Measurements from ENCODE around the gene ITGA3. TPM values are rescaled to one million over a fixed set of nuclear protein-coding genes. Genes with fewer than 3 reads are reported as not detected.

Gene ITGA3
- total RNA-seq, 2 experiments from 2014 or later: 2.3 to 2.4 TPM

DNA sequence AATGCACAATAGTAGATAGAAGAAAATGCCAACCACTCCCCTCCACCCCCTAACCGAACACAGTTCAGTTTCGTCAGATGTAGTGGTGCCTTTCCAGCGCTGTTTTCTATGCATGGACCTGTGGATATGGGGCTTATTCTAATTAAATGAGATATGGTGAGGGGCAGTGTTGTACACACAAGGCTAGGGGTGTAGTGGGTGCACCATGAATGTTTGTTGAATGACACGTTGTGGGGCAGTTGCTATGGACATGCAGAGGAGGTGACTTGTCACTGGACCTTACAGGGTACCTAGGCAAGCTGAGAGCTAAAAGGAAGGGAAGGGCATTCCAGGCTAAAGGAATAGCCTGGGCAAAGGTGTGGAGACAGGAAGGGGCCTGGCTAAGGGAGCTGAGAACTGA, 42.7 kb downstream of the ITGA3 start:
- Mint-ChIP-seq H3K27ac (no peak overlapping the region), H3K4me3 (no peak overlapping the region), H3K9me3 (no peaks in the 10 kb centered on the region), H3K27me3 (no peaks in the 10 kb centered on the region), H3K36me3 (ENCODE audit: low read depth) (peaks cover 39% of the 10 kb centered on the region), H3K4me1 (ENCODE audit: low read depth) (peaks cover 38% of the 10 kb centered on the region)
- TF ChIP-seq, protein P1, sequence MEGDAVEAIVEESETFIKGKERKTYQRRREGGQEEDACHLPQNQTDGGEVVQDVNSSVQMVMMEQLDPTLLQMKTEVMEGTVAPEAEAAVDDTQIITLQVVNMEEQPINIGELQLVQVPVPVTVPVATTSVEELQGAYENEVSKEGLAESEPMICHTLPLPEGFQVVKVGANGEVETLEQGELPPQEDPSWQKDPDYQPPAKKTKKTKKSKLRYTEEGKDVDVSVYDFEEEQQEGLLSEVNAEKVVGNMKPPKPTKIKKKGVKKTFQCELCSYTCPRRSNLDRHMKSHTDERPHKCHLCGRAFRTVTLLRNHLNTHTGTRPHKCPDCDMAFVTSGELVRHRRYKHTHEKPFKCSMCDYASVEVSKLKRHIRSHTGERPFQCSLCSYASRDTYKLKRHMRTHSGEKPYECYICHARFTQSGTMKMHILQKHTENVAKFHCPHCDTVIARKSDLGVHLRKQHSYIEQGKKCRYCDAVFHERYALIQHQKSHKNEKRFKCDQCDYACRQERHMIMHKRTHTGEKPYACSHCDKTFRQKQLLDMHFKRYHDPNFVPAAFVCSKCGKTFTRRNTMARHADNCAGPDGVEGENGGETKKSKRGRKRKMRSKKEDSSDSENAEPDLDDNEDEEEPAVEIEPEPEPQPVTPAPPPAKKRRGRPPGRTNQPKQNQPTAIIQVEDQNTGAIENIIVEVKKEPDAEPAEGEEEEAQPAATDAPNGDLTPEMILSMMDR (IDR thresholded peaks at IDR 0.05): no peak
- ChIA-PET POLR2A (no interaction called here), CTCF (interaction anchor here (1.1 to 2.6 kb wide), 3 partner anchors 11 to 71 kb away, joined by 4 to 12 read pairs (median 5); no protein-coding TSS in a partner anchor)
- intact Hi-C loops (cut with DNase I, micrococcal nuclease): loop anchor here in 1 of 2 experiments (5.0 to 10.0 kb wide), 3 partner anchors 54 to 394 kb away; partner anchors contain the start of genes PPP1R9B and SLC35B1
- Histone ChIP-seq H3K36me3 (ENCODE audit: insufficient read depth, low read length) (peaks cover 26% of the 10 kb centered on the region), H3K4me1 (ENCODE audit: insufficient read depth, low read length) (peaks cover 25% of the 10 kb centered on the region), H3K27me3 (ENCODE audit: control insufficient read depth in 1 of 2, insufficient read depth in 2 of 2, low read length in 2 of 2) (no peaks in the 10 kb centered on the region), H3K27ac (ENCODE audit: low read depth in 1 of 2, low read length in 2 of 2) (no peak overlapping the region), H3K4me3 (ENCODE audit: low read length) (no peak overlapping the region), H3K9me3 (ENCODE audit: control insufficient read depth in 1 of 2, insufficient read depth in 1 of 2, low read length in 2 of 2) (no peaks in the 10 kb centered on the region)
- ATAC-seq (ENCODE audit: poor library complexity) (no peak), DNase-seq (no peak)

DNA sequence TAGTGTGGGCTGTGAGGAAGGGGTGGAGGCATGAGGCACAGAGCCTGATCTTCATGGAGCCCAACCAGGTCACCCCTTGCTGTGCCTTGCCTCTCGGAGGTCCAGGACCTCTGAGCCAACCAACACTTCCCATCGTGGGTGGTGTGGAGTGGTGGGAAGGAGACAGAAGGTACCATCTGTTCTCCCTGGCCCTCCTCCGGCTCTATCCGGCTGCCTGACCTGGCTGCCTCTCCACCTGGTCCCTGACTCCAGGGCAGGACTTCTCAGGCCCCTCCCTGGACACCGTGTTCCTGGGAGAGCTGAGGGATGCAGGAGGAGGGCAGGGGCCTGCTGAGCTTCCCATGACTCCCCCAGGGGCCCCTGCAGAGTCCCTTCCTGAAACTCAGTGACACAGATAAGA, 43.1 kb downstream of the ITGA3 start:
- H3K27me3 Mint-ChIP-seq: no peaks in the 10 kb centered on the region
- Histone ChIP-seq H3K4me1 (ENCODE audit: insufficient read depth, low read length) (peaks cover 25% of the 10 kb centered on the region), H3K27me3 (ENCODE audit: control insufficient read depth in 1 of 2, insufficient read depth in 2 of 2, low read length in 2 of 2) (no peaks in the 10 kb centered on the region), H3K4me3 (ENCODE audit: low read length) (no peak overlapping the region), H3K36me3 (ENCODE audit: insufficient read depth, low read length) (peaks cover 26% of the 10 kb centered on the region), H3K9me3 (ENCODE audit: control insufficient read depth in 1 of 2, insufficient read depth in 1 of 2, low read length in 2 of 2) (no peaks in the 10 kb centered on the region), H3K27ac (ENCODE audit: low read depth in 1 of 2, low read length in 2 of 2) (no peak overlapping the region)
- peaks cover 39% of the 10 kb centered on the region for H3K36me3 Mint-ChIP-seq (ENCODE audit: low read depth)
- TF ChIP-seq, protein P1 (IDR thresholded peaks at IDR 0.05): no peak
- CTCF ChIA-PET: interaction anchor here (1.1 to 2.6 kb wide), 2 partner anchors 12 to 72 kb away, joined by 4 to 12 read pairs; no protein-coding TSS in a partner anchor
- ATAC-seq (ENCODE audit: poor library complexity) (no peak), DNase-seq (no peak)
- POLR2A ChIA-PET: no interaction called here
- H3K9me3 Mint-ChIP-seq: no peaks in the 10 kb centered on the region
- intact Hi-C loops (cut with DNase I, micrococcal nuclease): loop anchor here in 1 of 2 experiments (5.0 to 10.0 kb wide), 3 partner anchors 53 to 394 kb away; partner anchors contain the start of genes PPP1R9B and SLC35B1
- H3K27ac Mint-ChIP-seq: no peak overlapping the region
- peaks cover 35% of the 10 kb centered on the region for H3K4me1 Mint-ChIP-seq (ENCODE audit: low read depth)
- H3K4me3 Mint-ChIP-seq: no peak overlapping the region

DNA sequence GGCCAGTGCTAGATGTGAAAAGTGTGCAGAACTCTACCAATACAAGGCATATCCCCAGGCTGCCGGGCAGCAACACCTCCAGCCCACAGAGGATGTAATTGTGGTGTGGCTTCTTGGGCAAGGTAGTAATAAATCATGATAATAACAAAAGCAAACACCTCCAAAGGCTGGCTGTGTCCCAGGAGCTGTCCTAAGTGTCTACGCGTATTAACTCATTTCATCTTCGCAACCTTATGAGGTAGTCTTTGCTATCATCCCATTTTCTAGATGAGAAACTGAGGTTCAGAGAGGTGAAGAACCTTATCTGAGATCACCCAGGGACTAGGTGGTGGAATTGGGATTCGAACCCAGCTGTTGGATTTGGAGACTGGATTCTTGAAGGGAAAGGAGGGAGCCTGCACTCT, 44.6 kb downstream of the ITGA3 start:
- no peak for ATAC-seq (ENCODE audit: poor library complexity)
- H3K4me1 ChIP-seq (ENCODE audit: insufficient read depth, low read length): peaks cover 19% of the 10 kb centered on the region
- no peak overlapping the region for H3K4me3 ChIP-seq (ENCODE audit: low read length)
- no peaks in the 10 kb centered on the region for H3K9me3 ChIP-seq (ENCODE audit: control insufficient read depth in 1 of 2, insufficient read depth in 1 of 2, low read length in 2 of 2)
- DNase-seq: no peak
- TF ChIP-seq, protein P1 (IDR thresholded peaks at IDR 0.05): no peak
- peaks cover 37% of the 10 kb centered on the region for H3K36me3 ChIP-seq (ENCODE audit: insufficient read depth, low read length)
- H3K27ac Mint-ChIP-seq: no peak overlapping the region
- no peaks in the 10 kb centered on the region for H3K9me3 Mint-ChIP-seq
- intact Hi-C loops (cut with DNase I, micrococcal nuclease): no loop called here
- H3K27ac ChIP-seq (ENCODE audit: low read depth in 1 of 2, low read length in 2 of 2): no peak overlapping the region
- H3K27me3 ChIP-seq (ENCODE audit: control insufficient read depth in 1 of 2, insufficient read depth in 2 of 2, low read length in 2 of 2): no peaks in the 10 kb centered on the region
- ChIA-PET POLR2A (no interaction called here), CTCF (no interaction called here)
- peaks cover 23% of the 10 kb centered on the region for H3K4me1 Mint-ChIP-seq (ENCODE audit: low read depth)
- peaks cover 35% of the 10 kb centered on the region for H3K36me3 Mint-ChIP-seq (ENCODE audit: low read depth)
- H3K4me3 Mint-ChIP-seq: no peak overlapping the region
- H3K27me3 Mint-ChIP-seq: no peaks in the 10 kb centered on the region

All from CD4-positive, alpha-beta T cell (primary cell).